Measurements from ENCODE around the gene EMC9.
"Not testable (repeated sequence)": the region's sequence is repeated elsewhere in the genome, so short reads cannot be mapped to it uniquely, and the experiment has no call there.

EMC9 gene

DNA sequence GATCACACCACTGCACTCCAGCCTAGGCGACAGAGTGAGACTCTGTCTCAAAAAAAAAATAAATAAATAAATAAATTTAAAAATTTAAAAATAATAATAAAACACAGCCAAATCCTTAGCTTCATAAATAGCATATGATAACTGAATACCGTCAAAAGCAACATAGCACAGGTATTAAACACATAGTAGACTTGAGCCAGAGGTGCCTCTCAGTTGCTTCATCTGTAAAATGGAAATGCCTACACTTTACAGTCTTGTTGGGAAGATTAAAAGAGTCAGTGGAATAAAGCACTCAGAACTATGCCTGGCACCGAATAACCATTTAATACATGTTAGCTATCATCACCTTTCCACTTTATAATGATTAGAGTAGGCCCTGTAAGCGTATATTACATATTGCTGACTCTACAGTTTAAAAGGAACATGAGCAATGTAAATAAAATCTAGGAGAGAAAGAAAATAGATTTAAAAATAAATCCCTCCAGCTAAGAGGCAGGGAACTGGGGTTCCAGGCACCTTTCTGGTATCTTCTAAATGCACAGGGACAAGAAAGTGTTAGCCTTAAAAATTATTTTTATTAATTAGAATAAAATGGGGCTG, 34.6 kb downstream of the EMC9 start:
- DNase-seq: no peak

DNA sequence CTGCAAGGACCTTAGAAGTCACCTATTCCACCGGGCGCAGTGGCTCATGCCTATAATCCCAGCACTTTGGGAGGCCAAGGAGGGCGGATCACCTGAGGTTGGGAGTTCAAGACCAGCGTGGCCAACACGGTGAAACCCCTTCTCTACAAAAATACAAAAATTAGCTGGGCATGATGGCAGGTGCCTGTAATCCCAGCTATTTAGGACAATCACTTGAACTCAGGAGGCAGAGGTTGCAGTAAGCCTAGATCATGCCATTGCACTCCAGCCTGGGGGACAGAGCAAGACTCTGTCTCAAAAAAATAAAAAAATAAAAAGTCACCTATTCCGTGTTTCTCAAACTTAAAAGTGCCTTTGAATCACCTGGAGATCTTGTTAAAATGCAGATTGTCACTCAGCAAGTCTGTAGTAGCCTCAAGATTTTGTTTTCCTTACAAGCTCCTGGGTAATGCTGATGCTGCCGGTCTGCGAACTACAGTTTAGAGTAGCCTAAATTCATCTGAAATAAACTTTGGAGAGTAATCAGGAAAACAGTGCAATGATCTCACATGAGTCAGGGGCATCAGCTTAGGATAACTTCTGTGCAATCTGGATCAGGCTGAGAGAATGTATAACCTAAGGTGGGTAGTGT, 35.7 kb downstream of the EMC9 start:
- not testable (repeated sequence) for DNase-seq

DNA sequence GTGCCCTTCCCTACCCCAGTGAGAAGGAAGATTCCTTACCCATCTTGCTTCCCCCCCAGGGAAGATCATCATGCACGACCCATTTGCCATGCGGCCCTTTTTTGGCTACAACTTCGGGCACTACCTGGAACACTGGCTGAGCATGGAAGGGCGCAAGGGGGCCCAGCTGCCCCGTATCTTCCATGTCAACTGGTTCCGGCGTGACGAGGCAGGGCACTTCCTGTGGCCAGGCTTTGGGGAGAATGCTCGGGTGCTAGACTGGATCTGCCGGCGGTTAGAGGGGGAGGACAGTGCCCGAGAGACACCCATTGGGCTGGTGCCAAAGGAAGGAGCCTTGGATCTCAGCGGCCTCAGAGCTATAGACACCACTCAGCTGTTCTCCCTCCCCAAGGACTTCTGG, 37.9 kb downstream of the EMC9 start:
- DNase-seq: no peak

DNA sequence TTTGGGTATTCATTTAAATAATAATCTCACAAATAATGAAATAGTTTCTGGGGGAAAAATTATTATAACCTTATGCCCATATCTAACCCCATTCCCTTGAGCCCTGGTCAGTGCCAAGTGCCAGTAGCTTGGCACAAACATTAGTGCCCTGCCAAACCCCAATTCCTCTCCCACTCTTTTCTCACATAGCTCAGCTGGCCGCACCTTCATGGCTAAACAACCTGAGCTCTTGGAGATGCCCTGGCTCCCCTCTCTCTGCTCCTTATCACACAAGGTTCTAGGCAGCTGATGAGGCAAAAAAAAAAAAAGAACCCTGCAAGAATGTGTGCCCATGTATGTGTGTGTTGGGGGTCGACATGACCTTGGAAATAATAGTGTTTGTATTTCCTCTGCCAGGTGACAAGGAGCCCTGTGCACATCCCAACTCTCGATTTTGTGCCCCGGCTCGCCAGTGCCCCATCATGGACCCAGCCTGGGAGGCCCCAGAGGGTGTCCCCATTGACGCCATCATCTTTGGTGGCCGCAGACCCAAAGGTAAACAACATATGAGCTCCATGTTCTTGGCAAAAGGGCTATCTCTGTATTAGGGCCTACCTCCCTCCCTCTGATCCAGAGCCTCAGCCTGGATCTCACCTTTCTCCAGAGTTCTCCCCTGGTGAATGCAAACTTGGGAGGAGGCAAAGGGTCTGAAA, 38.9 kb downstream of the EMC9 start:
- DNase-seq: no peak

DNA sequence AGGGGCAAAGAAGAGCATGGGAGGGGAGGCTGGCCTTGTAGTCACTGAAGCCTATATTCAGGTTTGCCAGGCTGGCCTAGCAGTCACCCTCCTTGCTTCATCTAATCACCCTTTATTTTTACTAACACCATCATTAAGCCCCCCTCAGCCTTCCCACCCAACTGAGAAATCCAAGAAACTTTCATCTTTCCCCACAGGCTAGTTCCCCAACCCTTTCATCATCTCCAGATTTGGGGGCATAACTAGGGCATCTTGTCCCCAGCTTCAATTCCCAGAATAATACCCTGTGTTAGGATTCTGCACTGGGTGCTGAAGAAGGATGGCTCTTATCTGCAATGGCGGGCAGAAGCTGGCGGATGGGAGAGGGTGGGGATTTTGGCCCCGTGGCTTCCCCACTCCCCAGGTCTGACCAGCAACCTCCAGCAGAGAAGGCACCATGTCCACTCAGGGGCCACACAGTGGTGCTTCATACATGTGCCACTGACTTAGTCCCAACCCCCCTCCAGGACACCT, 40.4 kb downstream of the EMC9 start:
- no peak for DNase-seq

DNA sequence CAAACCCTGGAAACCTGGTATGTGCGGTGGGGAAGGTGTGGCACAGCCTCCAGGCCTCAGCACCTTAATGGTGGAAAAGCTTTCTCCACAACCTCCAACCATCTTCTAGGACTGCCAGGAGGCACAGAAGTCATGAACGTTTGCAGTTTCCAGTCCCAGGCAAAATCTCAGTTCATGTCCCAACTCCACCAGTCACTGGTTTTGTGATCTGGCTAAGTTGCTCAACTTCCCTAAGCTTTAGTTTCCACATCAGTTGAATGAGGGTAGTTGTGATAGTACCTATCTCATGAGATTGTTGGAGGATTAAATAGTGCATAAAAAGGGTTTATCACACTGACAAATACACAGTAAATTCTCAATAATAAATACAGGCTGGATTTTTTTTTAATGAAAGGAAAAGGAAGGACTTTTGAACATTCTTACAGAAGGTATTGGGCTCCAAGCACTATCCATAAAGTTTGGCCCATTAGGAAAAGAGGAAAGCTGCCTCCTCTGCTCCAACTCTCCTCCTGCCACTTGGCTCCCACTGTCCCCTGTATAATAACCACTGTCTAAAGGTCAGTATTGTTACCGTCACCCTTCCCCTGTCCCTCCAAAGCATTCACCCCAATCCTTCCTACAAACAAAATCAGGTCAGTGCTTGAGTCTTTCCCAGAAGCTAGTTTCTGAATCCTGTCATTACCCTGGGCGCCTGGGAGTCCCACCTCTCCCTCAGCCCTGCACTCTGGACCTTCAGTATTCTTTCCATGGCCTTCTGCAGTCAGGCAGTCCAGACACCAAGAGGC, 41.0 kb downstream of the EMC9 start:
- DNase-seq: peak; percentile 18 to 62 (median 46)

DNA sequence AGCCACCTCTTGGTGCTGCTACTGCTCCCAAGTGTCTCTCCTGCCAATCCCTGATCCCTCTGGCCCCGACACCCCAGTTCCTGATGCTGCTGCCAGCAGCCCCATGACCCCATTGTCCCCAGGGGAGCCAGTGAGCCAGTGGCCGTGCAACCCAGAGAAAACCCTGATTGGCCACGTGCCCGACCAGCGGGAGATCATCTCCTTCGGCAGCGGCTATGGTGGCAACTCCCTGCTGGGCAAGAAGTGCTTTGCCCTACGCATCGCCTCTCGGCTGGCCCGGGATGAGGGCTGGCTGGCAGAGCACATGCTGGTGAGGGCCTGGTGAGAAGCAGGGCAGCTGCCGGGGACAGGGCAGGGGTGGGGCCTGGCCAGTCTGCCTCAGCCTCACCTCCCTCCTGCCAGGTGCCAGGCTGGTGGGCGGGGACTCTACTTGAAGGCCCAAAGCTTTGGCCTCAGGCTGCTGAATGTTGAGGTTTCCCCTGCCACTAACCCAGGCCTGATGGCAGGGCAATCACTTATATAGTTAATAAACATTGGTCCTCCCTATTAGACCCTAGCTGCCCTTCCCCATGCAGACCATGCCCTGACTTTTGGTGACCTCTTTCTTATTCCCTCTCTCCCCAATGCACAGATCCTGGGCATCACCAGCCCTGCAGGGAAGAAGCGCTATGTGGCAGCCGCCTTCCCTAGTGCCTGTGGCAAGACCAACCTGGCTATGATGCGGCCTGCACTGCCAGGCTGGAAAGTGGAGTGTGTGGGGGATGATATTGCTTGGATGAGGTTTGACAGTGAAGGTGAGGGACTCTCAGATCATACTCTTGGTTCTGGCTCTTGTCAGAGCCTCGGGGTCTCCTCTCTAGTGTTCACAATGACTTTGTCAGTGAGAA, 42.2 kb downstream of the EMC9 start:
- DNase-seq: no peak

DNA sequence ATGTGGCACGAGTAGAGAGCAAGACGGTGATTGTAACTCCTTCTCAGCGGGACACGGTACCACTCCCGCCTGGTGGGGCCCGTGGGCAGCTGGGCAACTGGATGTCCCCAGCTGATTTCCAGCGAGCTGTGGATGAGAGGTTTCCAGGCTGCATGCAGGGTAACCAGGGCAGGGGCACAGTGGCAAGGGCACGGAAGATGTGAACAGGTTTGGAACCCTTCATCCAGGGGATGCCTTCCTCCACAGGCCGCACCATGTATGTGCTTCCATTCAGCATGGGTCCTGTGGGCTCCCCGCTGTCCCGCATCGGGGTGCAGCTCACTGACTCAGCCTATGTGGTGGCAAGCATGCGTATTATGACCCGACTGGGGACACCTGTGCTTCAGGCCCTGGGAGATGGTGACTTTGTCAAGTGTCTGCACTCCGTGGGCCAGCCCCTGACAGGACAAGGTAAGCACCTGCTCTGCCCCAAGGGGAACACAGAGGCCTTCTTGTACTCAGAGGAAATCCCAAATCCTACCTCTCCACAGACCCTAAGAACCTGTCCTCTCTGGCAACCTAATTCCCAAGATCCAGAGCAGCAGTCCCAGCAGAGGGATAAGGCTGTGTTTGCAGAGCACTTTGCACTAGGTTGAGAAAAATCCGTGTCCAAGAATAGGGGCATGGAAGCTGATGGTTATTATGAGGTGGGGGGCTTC, 43.0 kb downstream of the EMC9 start:
- no peak for DNase-seq

DNA sequence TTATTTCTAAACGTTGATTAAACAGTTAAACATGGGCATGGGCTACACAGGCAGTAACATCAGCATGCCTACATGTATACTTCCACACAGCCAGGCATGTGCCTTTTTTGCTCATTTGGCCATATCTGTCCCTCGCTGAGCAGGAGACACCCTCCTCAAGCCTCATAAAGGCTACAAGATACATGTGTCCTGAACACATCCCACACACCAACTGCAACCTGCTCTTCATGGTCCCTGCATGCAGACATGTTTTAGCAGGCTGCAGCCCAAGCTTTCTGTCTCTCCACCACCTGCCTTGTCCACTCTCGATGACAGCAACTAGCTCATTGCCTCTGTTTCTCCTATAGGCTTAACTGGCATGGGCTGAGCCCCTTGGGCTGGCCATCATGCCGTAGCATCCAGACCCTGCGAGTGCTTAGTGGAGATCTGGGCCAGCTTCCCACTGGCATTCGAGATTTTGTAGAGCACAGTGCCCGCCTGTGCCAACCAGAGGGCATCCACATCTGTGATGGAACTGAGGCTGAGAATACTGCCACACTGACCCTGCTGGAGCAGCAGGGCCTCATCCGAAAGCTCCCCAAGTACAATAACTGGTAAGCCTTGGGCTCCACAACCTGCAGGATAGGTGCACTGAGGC, 44.7 kb downstream of the EMC9 start:
- DNase-seq: no peak

DNA sequence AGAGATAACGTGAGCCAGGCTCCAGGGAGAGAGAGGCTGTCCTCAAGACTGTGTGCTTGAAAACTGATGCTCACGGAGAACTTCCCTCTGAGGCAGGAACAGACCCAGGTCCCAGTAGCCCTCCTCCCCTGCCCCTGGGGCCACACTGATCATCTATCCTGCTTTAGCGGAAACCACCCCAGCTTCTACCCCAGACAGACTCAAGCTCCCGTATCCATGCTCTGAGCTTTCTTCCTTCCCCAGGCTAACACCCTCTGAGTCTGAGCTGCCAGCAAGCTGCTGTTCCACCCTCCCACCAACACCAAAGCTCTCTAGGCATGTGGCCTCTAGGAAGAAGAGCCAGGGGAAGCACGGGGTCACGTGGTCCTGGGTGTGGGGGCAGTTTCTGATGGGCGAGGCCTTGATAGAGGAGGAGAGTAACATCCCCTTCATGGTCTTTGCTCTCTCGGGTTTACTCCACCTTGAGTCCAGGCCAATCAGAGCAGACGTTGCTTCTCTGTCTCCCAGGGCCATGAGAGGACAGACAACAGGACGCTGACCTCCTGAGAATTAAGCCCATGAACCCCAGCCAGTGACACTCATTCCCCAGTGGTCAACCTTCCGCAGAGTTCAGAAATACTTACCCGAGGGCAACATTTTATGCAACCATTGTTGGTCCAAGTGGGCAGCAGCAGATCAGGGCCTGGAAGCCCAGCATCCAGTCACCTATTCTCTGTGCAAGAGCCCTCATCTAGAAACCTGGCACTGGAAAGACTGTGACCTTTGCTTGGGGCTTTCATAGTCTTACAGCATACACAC, 45.9 kb downstream of the EMC9 start:
- peak; percentile 81 to 92 (median 90) for DNase-seq

DNA sequence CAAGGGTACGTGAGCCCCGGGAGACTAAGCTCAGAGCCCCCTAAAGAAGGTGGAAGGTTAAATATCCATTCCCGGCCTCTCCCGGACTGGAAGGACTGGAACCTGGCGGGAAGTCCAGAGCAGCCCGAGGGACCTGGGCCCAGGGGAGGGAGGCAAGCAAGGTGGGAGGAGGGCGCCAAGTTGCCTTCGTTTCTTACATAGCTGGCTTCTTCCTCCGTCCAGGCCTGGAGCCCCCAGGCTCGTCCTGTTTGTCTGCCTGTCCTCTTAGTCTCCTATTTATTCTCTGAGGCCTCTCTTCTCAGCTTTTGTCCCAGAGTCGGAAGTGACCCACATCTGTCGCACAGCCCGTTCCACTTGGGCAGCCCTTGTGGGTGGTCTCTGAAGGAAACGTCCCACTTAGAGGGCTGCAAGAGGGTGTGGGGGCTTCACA, 46.5 kb downstream of the EMC9 start:
- DNase-seq: peak in 1 of 4 experiments; percentile 26

DNA sequence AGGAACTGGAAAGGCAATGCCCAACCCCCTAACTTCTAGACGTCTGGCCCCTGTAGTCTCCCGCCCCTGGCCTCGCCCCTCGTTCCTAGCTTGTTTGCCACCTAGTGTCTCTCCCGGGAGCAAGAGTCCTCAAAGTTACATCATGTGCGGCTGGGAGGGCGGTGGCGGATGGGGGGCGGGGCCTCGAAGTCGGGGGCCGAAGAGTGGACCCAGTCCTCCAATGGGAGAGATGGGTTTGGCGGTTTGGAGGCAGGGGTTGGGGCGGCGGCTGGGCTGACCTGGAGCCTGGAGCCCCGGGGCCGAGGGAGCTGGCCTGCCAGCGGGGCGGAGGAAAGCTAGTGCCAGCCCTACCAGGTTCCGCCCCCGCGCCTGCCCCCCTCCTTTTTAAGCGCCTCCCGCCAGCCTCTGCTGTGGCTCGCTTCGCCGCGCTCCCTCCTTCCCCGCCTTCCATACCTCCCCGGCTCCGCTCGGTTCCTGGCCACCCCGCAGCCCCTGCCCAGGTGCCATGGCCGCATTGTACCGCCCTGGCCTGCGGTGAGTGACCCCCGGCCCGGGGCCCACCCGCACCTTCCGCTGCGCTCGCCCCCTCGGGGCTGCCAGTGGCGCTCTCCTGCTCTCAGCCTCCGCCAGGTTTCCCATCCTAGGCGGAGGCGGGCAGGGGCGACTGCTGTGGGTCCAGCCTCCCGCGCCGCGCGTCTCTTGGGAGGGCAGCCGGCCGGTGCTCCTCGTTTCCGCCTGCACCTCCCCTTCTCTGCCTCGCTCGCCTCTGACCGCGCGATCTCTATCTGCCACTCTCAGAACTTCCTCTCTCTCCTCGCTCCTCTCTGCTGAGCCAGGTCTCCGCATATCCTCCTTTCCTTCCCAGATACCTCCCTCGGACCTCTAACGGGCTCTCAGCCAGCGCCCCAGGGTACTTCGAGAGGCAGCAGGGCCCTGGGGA, 47.2 kb downstream of the EMC9 start, which contains the start of gene PCK2:
PCK2 (plus strand) TSS at position 411 of the 940 bp plus-strand sequence; CDS start at position 506, 95 bp downstream.
- peak; percentile 96 to 99 (median 98) for DNase-seq

DNA sequence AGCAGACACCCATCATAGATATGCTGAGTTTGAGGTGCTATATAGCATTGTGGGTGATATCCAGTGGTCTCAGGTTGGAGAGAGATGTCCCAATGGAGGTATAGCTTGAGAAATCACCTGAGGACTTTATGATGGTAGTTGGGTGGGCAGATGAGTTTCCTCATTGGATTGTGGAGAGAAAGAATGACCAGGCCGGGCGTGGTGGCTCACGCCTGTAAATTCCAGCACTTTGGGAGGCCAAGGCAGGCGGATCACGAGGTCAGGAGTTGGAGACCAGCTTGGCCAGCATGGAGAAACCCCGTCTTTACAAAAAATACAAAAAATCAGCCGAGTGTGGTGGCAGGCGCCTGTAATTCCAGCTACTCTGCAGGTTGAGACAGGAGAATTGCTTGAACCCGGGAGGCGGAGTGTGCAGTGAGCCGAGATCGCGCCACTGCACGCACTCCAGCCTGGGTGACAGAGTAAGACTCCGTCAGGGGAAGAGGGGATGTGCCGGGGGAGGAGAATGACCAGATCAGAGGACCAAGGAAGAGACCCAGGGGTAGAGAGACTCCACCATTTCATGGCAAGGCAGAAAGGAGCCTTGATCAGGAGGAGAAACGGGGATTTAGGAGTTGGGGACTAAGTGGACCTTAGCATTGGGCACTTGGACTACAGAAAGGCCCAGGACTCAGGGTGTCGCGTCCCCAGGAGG, 48.0 kb downstream of the EMC9 start:
- DNase-seq: no peak

DNA sequence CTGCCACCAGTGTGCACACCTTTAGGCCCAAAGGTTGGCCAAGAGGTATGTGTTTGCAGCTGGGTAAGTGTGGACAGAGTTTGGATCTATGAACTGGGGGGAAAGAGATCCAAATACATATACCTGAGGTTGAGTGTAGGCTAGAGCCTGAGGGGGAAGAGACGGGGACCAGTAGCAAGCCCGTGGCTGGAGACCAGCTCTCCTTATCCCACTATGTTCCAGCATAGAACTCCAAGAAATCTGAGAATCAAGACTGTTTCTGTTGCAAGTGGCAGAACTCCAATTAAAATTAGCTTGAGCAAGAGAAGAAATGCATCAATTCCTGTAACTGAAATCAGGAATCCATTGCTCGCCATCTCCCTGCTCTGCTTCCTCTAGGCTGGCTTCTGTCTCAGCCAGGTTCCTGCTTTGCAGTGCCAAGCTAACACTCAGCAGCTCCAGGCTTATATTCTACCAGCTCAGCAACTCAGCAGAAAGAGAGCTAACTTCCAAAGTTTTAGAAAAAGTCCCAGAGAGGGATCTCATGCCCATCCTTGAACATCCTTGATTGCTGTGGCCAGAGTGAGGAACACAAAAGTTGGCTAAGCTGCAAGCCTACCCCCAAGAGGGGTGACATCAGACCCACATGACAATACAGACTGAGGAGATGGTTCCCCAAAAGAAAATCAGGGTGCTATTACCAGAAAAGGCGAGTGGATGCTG, 48.7 kb downstream of the EMC9 start:
- DNase-seq: peak; percentile 77 to 89 (median 87)

DNA sequence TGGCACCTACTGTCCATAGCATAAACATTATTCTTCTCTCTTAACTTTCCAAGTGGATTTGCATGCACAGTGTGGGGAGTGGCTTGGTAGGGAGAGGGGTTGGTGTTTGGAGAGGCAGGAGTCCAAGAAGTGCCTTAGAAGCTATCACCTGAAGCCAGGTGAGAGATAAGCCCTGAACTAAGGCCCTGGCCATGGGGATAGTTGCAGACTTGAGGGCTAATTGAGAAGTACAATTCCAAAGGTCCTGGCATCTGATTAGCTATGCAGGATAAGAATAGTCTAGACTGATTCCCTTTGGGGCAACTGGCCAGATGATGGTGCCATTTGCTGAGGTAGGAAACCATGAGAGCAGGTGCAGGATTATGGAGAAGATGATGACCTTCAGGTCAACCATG, 49.3 kb downstream of the EMC9 start:
- DNase-seq: no peak

DNA sequence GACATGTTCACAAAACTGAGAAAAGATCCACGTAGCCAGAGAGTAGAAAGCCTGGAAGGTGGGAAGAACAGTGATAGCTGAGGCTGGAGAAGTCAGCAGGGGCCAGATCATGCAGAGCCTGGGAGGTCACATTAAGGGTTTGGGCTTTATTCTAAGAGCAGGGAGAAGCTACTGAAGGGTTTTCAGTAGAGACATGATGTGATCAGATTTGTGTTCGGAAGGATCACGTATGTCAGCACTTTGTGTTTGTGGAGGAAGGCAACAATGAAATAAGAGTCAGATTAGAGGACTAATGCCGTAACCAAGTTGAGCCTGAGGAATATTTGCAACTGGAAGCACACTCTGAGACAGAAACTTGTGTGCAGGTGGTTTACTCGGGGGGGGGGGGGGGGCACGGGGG, 51.5 kb downstream of the EMC9 start:
- DNase-seq: no peak

Data from suppressor macrophage (primary cell).